NCI-H2107 treated with DMSO at 0.1 percent for 48 hours (cell line): ENCODE data around the gene ATP2B3.

Experiments used
- DNase-seq: peaks from one replicate; lab custom pipeline; 2025; ENCODE audit not compliant: unreplicated experiment; lab: John Stamatoyannopoulos, UW

ATP2B3 gene

DNA sequence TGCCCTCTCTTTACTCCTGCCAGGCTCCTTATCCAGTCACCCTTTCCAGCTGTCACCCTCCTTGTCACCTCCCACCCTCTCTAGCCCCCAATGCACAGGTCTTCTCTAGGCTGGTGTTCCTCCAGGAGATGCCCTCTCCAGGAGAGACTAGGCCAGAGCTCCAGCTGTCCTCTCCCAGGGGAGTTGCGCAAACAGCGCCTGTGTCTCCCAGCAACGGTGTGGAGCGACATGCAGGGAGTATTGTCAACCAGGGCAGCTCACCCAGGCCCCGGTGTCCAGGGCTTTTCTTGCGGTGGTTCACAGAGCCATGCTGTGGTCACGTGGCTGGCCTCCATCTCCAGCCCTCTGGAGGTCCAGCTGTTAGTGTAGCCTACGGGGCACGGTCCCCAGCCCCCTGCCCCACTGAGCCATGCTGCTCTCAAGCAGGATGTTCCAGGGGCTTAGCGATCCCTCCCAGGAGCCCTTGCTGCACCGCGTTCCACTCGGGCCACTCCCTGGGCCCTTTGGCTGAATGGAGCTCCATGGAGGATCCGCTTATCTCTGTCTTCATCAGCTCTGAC, 46.7 kb downstream of the ATP2B3 start:
- peak; percentile 15 for DNase-seq

GRCh38 chrX:153565996-153566580, 48.6 kb downstream of the ATP2B3 start:
- DNase-seq, result no peak

DNA sequence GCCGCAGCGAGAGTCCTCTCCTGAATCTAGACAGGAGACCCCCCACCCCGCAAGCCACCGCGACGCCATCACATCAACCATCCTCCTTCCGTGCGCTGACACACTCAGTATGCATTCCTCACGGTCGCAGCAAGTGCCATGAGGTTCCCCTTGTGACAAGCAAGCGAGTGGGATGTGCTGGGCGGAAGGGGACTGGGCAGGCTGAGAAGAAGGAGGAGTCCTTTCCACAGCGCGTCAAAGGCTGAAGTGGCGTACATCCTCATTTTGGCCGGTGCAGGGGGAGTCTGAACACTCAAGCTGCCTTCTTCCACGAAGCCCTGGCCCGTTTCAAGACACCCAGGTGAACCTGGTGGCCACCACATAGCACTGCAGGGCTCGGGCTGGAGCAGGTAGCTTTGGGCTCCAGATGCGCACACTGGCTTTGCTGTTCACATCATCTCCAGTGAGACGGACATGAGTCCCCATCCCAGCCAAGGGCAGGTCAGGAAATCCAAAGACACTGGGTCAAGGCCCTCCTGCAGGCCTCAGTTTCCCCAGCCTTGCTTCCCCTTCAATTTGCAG, 51.1 kb downstream of the ATP2B3 start:
- DNase-seq, result no peak

- DNase-seq, result no peak
These were observed 52.0 kb downstream of the ATP2B3 start for GRCh38 chrX:153569475-153569874.

- no peak for DNase-seq
These were observed 54.1 kb downstream of the ATP2B3 start for GRCh38 chrX:153571534-153571908.

DNA sequence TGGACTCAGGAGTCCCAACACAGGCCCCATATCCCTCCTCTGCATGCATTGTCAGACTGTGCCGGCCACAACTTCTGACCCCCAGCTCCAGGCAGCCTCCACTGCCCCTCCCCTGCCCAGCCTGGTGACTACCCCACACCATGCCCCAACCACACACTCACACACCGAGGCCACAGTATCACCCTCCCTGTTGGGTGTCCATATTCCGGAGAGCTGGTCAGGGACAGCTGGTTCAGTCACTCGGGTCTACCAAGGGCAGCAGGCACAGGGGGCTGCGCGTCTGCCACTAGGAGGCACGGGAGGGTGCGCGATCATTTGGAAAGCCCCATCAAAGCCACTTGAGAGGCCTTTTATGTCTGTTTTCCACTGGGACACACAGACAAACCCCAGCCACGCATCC, 55.2 kb downstream of the ATP2B3 start:
- no peak for DNase-seq

DNA sequence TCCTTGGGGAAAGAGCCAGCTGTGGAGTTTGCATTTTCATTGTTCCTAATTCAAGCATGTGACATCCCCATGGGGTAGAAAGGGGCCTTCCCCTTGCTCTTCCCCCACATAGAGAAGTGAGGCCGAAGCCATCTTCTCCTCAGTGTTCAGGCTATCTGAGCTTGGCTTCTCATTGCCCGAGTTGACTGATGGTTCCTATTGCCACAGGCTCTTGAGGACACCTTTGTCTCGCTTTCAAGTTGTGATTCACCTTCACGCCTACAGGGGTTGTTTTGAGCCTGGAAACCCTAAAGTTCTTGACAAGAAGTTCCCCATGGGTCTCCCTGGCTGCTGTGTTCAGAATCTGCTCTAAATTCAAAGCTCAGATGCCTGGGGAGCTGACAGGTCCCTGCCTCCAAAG, 56.5 kb downstream of the ATP2B3 start:
- DNase-seq, result no peak

- no peak for DNase-seq
These were observed 58.9 kb downstream of the ATP2B3 start for GRCh38 chrX:153576239-153576870.

- DNase-seq, result no peak
These were observed 59.5 kb downstream of the ATP2B3 start for GRCh38 chrX:153576961-153577360.

DNA sequence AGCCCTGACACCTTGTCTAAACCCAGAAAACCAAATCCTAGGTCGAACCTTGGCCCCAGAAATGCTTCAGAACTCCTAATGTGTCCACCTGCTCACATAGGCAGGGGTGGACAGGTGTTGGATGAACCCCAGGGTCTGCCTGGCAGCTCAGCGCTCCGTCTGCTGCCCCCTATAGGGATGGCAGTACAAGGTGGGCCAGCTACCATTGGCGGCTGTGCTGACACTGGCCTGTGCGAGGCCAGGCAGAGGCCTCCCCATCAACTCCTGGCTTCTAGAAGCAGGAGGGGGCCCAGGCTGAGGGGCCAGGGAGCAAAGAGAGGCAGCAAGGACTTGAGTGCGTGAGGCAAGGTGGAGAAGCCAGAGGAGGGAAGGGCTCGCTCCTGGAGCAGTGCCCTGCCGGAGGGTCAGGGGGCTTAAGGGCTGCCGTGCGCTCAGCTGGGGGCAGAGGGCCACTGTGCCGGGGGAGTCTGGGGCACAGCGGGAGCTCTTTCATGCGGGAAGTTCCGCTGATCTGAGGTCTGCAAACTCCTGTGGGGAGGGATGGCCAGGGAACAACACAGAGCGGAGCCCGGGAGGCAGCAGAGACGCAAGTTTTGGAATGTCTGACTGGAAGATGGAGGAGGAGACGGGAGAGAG, 60.9 kb downstream of the ATP2B3 start:
- DNase-seq, result no peak

GRCh38 chrX:153578889-153579288, 61.4 kb downstream of the ATP2B3 start:
- no peak for DNase-seq

GRCh38 chrX:153580700-153581386, 63.4 kb downstream of the ATP2B3 start:
- DNase-seq, result no peak

DNA sequence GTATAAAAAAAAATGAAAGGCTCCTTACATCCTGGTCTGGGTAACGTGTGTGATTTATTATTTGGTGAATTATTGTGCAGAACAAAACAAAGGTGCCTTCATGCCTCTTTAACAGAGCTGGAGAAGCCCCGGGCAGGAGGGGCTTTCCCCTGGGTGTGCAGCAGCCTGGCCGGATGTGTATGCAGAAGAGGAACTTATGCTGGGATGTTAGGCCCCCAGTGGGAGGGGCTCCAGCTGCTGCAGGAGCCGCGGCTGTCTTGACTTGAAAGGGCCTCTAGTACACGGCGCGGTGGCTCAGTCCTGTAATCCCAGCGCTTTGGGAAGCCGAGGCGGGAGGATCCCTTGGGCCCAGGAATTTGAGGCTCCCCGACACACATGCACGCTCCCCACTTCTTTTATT, 65.5 kb downstream of the ATP2B3 start:
- DNase-seq, result no peak

- DNase-seq, result no peak
These were observed 66.0 kb downstream of the ATP2B3 start for GRCh38 chrX:153583433-153583832.

- no peak for DNase-seq
These were observed 68.4 kb downstream of the ATP2B3 start for GRCh38 chrX:153585827-153586226.

GRCh38 chrX:153587342-153587741, 69.9 kb downstream of the ATP2B3 start:
- no peak for DNase-seq

- peak; percentile 57 for DNase-seq
These were observed 70.8 kb downstream of the ATP2B3 start for GRCh38 chrX:153588021-153588781.

GRCh38 chrX:153588782-153589446, 71.5 kb downstream of the ATP2B3 start:
- DNase-seq, result no peak

GRCh38 chrX:153590961-153591956, 73.8 kb downstream of the ATP2B3 start:
- no peak for DNase-seq
